Endothelial cell of umbilical vein (primary cell): Measurements from ENCODE around the gene RHOV.

ENCODE experiments used
- EZH2 ChIP-seq: IDR thresholded peaks from 2 replicates; pipeline ENCODE4 v1.6.1; 2012; ENCODE audit warnings: borderline replicate concordance, low read depth, mild to moderate bottlenecking, moderate library complexity, low read length, inconsistent platforms; ENCODE audit not compliant: severe bottlenecking
- JUN ChIP-seq: IDR thresholded peaks from 2 replicates; pipeline ENCODE4 v1.6.1; 2011; ENCODE audit warnings: borderline replicate concordance, low read depth; ENCODE audit not compliant: insufficient read length, insufficient read depth

DNA sequence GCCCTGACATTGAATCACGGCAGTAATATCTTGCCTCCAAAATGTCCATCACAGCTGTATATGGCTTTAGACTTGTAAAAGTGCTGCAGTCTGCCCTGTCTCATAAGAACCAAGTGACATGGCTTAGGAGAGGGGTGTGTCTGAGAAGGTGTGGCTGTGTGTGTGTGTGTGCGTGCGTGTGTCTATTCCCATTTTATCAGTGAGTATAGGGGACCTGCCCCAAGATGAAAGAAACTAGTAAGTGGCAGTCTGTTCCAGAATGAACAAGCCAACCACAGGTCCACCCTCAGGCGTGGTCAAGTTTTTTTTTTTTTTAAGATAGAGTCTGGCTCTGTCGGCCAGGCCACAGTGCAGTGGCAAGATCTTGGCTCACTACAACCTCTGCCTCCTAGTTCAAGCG is 5.6 kb upstream of the RHOV start:
- TF ChIP-seq JUN (no peak), EZH2 (no peak)
